ENCODE measurements around the gene GATA3.

The GATA3 gene

DNA sequence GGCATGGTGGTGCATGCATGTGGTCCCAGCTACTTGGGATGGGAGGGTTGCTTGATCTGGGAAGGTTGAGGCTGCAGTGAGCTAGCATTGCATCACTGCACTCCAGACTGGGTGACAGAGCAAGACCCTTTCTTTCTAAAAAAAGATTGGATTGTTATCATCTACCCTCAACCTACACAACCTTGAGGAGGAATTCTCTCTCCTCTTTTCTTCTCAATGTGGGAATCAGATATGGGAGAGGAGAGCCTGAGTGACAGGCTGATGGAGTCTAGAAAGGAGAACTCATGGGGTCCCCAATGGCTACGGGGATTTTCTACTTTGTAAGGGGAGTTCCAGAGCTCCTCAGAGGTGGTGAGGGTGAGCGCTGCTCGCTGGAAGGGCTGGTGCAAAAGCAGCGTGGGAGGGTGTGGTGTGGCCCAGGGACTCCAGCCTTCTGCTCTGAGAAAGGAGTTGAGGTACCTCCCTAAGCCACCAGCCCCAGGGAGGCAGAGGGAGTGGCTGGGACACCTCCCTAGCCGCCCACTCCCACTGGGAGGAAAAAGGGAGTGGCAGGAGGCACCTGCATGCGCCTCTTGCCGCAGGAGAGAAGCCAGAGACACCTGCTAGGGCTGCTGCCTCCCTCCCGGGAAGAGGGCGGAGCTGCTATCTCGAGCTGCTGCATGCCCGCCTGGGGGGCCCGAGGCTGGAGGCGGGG, 48.4 kb downstream of the GATA3 start:
- DNase-seq: no peak

DNA sequence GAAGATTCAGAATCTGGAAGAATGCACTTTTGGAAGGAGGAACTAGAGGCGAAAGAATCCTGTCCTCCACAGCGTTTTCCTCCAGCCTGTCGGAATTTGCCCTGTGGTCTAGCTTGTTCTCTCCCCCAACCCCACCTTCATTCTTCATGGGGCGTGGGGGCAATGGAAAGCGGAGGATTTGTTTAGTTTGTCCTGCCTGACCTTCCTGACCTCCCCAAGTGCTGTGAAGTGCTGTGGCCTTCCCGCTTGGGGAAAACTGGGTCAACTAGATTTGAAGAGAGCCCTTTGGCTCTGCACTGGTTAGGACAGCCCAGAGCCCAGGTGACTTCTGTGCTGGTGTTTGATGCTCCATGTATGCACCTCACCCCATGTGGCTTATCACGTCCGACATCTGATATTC, 49.1 kb downstream of the GATA3 start:
- no peak for DNase-seq

DNA sequence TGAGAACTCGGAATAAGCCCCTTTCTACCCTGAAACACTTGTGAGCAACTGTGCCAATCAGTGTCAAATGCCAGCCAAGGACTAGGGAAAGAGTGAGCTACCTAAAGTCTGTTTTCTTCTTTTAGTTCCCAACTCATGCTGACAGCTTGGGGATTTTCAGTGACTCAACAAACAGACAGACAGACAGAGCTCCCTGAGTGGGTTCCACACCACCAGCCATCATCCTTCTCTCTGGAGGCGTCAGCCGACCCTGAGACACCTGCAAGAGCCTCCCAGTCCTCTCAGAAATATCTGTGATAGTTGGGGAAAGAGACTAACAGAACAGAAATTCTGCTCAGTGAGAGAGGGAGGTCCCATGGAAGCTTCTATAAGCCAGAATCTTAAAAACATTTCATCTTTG, 49.5 kb downstream of the GATA3 start:
- DNase-seq: no peak

DNA sequence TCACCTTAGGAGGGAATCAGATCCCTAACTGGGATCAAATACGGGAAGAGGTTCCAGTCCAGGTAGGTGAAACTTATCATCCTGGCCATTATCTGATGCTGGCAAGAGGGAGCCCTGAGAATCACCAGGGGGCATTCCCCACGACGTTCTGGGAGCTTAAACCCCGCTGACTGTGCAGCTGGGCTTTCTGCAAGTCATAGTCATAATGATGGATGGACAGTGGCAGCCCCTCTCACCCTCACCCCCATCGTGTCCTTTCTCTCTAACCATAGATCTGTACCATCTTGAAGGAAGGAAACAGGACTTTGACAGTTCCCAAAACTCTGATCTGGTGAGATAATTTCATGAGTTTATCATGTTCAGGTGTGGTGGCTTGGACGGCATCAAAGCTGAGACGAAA, 50.2 kb downstream of the GATA3 start:
- DNase-seq: no peak

DNA sequence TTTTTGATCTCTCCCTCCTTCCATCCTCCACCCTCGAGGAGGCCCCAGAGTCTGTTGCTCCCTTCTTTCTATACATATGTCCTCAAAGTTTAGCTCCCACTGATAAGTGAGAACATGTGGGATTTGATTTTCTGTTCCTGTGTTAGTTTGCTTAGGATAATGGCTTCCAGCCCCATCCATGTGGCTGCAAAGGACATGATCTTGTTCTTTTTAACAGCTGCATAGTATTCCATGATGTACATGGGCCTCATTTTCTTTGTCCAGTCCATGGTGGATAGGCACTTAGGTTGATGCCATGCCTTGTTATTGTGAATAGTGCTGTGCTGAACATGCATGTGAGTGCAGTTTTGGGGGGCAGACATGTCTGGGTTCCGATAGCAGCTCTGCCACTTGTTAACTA, 51.4 kb downstream of the GATA3 start:
- no peak for DNase-seq

DNA sequence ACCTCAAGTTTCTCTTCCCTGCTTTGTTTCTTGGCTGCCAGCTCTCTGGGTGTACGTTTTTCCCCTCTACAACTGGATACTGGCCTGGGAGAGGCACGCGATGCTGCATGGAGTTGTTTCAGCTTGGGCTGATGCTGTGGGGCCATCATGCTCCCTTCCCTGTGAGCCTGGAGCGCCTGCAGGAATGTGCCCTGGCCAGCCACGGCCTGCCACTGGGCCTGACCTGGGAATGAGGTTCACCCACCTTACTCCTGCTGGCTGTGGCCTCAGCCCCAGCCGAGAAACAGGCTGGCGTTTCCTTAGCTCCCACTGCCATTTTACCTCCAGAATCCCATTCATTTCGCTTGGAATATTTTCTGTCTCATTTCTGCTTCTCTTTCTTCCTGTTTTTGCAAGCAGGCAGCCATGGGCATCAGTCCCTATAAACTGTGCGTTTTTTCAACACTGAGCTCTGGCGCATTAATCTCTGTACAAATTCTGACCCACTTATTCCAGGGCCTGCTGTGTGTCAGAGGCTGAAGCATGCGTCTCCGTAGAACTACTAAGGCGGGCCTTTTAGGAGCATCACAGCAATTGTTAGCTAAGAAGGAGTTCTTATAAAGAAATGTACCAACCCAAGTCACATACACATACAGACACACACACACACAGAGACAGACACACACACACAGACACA, 57.9 kb downstream of the GATA3 start:
- DNase-seq: no peak

DNA sequence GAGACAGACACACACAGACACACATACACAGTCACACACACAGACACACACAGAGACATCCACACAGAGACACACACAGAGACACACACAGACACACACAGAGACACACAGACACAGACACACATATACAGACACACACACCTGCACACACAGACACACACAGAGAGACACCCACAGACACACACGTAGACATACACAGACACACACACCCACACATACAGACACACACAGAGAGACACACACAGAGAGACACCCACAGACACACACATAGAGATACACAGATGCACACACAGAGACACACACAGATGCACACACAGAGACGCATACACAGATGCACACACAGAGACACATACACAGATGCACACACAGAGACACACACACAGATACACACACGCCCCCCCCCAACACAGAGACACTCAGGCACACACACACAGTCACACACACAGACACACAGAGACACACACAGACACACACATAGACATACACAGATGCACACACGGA, 58.5 kb downstream of the GATA3 start:
- DNase-seq: no peak

DNA sequence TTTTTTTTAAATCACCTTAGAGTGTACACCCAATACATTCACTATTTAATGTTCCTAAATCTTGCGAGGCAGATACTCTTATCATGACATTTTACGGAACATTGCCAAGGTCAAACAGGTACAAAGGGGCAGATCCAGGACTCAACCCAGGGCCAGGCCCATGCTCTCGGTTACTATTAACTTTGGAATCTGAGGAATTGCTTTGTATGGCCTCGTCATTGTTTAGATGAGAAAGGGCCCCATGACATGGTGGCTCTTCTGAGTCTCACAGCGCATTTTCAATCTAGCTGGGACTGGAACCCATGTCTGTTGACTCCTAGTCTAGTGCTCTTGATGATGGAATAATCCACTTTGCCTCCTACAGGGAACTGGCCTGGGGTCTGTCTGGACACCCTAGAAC, 59.1 kb downstream of the GATA3 start:
- no peak for DNase-seq

DNA sequence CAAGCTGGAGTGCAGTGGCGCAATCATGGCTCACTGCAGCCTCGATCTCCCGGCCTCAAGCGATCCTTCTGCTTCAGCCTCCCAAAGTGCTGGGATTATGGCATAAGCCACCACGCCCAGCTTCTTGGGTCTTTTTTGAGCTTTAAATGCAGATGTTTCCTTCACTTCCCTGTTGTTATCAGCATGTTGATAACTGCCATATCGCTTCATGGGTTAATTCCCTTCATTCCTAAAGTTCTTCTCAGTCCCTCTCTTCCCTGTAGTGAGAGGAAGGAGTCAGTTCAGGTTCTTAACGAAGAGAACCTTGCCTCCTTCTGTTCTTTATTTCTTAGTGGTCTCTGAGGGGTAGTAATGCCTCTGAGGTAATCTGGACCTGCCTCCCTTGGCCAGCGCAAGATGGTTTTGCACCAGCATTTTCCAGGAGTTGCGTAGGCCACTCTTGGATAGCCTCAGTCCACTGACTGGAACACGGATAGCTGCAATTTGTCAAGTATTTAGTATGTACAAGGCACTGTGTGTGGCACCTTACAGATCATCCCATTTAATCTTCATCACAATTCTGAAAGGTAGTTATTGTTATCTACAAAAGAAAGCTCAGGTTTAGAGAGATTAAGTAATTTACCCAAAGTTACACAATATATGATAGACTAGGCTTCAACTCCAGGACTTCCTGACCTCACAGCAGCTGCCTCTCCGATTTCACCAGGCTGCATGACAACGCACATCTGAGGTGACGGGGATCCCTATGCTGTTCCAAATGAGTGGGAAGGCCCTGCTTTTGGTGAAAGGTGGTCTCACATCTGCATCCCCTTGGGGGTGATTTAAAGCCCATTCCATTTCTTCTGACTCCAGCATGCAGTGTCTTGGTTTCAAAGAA, 60.5 kb downstream of the GATA3 start:
- DNase-seq: no peak

DNA sequence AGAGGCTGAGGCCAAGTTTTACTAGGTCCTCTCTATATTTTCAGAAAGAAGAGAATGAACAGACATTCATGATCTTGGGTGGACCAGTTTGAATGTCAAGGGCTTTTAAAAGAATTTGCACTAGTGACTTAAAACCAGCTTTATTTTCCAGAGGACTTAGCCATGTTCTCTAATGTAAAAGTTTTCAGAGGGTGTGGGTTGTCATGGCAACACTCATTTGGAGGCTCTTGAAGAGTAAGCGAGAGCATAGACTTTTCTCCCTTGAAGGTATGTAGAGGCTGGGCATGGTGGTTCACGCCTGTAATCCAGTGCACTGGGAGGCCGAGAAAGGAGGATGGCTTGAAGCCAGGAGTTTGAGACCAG, 61.1 kb downstream of the GATA3 start:
- DNase-seq: no peak

DNA sequence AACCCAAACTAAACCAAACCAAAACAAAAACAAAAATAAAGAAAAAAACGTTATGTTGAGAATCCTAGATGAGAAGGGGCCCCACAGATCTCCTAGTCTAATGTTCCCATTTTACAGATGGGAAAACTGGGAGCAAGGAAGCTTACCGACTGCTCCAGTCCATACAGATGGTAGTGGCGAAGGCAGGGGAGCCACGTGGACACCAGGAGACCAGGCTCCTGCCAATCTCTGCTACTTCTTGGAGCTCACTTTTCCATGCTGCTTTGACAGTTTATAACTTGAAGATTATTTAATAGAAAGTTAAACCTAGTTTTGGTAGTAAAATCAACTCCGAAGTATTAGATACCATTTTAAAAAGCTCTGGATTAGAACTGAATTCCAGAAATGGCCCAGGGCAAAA, 62.0 kb downstream of the GATA3 start:
- DNase-seq: no peak

DNA sequence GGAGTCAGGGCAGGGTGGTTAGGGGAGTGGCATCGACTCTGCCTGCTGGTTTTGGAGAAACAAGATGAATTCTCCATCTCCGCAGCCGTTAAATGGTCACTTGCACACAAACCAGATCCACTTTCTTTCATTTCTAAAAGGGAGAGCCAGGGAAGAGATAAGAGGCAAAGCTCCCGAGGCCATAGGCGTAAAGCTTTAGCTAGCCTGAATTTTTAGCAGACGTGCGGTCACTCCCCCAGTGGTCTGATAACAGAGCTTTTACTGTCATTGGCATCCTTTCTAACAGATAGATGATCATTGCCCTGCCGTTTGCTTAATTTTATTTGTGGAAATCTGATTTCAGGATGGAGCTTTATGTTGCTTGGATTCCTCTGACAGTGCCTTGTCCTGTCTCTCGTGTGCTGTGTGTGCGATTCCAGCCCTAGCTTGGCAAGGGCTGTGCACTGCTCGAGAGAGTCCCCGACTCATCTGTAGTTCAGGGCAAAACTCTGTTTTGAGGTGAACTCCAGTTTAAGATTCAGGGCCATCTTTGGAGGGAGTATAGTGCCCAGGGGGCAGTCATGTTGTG, 62.5 kb downstream of the GATA3 start:
- DNase-seq: no peak

DNA sequence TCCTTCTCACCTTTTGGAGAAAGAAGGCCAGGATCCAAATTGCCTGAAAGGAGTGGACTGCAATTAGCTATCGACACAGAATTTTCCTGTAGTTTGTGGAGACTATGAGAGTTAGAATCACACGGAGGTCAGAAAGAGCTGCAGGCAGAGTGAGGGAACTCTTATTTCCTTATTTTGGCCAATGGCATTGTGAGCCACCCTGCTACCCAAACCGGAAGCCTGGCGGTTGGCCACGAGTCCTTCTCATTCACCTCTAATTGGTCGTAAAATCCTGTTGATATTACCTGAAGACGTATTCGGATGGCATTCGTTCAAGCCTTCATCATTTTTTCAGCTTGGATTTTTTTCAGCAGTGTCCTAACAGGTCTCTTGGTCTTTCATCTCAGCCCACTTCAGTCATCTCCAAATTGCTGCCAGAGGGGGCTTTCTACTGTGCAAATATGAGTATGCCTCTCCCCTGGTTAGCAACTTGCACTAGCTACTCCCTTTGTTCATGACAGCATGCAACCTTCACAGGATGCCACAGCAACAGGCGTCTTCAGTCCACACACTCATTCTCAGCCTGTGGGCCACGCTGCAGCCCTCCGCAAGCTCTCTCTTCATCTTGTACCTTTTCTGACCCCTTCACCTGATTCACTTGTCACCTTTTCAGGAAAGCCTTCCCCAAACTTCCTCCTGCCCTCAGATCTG, 66.9 kb downstream of the GATA3 start:
- no peak for DNase-seq

DNA sequence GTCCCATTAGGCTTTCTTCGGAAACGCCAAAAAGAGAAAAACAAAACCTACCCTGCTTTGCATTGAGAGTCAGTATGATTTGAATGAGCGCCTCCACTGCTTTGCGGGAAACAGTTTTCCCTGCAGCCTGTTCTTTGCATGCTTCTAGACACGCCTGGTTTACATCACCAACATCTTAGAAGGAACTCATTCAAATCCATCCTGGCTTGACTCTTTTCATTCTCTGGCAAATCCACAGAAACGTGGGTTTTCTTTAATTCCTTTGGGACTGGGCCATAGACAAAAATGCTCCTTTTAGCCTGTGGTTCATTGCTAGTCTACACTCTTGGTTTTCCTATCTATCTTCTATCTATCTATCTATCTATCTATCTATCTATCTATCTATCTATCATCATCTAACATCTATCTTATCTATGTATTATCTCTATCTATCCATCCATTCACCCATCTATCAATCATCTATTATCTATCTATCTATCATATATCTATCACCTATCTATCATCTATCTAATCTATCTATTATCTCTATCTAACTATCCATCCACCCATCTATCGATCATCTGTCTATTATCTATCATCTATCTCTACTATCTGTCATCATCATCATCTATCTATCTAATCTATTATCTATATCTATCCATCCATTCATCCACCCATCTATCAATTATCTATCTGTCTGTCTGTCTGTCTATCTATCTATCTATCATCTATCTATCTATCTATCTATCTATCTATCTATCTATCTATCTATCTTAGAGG, 68.3 kb downstream of the GATA3 start:
- DNase-seq: no peak

DNA sequence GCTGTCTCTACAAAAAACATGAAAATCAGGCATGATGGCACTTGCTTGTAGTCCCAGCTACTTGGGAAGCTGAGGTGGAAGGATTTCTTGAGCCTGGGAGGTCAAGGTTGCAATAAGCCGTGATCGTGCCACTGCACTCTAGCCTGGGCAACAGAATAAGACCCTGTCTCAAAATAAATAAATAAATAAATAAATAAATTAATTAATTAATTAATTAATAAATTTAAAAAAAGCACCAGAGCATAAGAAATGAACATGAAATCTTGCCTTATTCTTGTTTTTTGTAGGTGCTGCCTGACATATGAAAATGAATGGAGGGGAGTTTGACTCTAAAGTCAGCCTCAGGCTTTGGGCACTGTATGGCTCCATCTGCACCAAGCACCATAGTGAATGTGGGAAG, 69.9 kb downstream of the GATA3 start:
- DNase-seq: no peak
